CD4-positive, alpha-beta T cell (primary cell): ENCODE data around the gene RAD51B. TPM values are rescaled to one million over a fixed set of nuclear protein-coding genes. Genes with fewer than 3 reads are reported as not detected.

Experiments used
- ATAC-seq: fragments of 200-7000 bp; cut with Tn5 transposase; one replicate; pipeline ENCODE4 v1.10.0; 2022; ENCODE audit warnings: mild to moderate bottlenecking; ENCODE audit not compliant: poor library complexity
- CTCF ChIA-PET: fragments of 350-600 bp; sonication (Branson Sonifier 250); formaldehyde crosslinking; loops from one replicate; lab custom pipeline; 2021; ENCODE audit warnings: antibody characterized with exemption, inconsistent platforms; lab: Charles Lee
- POLR2A ChIA-PET: fragments of 350-600 bp; sonication (Branson Sonifier 250); formaldehyde crosslinking; loops from one replicate; lab custom pipeline; 2021; ENCODE audit warnings: antibody characterized with exemption, inconsistent platforms; lab: Charles Lee
- DNase-seq, 14 experiments: peaks; one replicate each; pipeline ENCODE4 v3.0.0-alpha.2; 2013 to 2020; ENCODE audit warnings: mixed read lengths in 2 of 14
- H3K27ac ChIP-seq, 2 donors: one replicate each; pipeline versions ENCODE4 v1.5.1 to v1.7.0; 2013; ENCODE audit warnings: low read length in 2 of 2, low read depth in 1 of 2, mild to moderate bottlenecking in 1 of 2
- H3K27me3 ChIP-seq, 2 experiments: 1 replicate in 1 of 2; 2 replicates in 1 of 2; pipeline versions ENCODE4 v1.6.1 to v1.7.0; 2013; ENCODE audit warnings: low read length in 2 of 2, control low read depth in 1 of 2, mild to moderate bottlenecking in 1 of 2, moderate library complexity in 1 of 2; ENCODE audit not compliant: insufficient read depth in 2 of 2, control insufficient read depth in 1 of 2
- H3K36me3 ChIP-seq: one replicate; pipeline ENCODE4 v1.6.1; 2013; ENCODE audit warnings: low read length, control low read depth; ENCODE audit not compliant: insufficient read depth
- H3K4me1 ChIP-seq: one replicate; pipeline ENCODE4 v1.6.1; 2013; ENCODE audit warnings: low read length, control low read depth; ENCODE audit not compliant: insufficient read depth
- H3K4me3 ChIP-seq: one replicate; pipeline ENCODE4 v1.5.1; 2013; ENCODE audit warnings: mild to moderate bottlenecking, low read length, moderate library complexity
- H3K9me3 ChIP-seq, 2 experiments: 1 replicate in 1 of 2; 2 replicates in 1 of 2; pipeline versions ENCODE4 v1.6.1 to v1.7.0; 2013; ENCODE audit warnings: low read length in 2 of 2, mild to moderate bottlenecking in 2 of 2, control low read depth in 1 of 2, moderate library complexity in 1 of 2; ENCODE audit not compliant: control insufficient read depth in 1 of 2, insufficient read depth in 1 of 2
- H3K27ac Mint-ChIP-seq: one replicate; pipeline ENCODE4 v1.8.0; 2020; ENCODE audit warnings: mixed read lengths
- H3K27me3 Mint-ChIP-seq: one replicate; pipeline ENCODE4 v1.8.0; 2021; ENCODE audit warnings: mixed read lengths
- H3K36me3 Mint-ChIP-seq: one replicate; pipeline ENCODE4 v1.8.0; 2021; ENCODE audit warnings: low read depth, mixed read lengths
- H3K4me1 Mint-ChIP-seq: one replicate; pipeline ENCODE4 v1.8.0; 2021; ENCODE audit warnings: low read depth, mixed read lengths
- H3K4me3 Mint-ChIP-seq: one replicate; pipeline ENCODE4 v1.8.0; 2020; ENCODE audit warnings: mild to moderate bottlenecking, mixed read lengths
- H3K9me3 Mint-ChIP-seq: one replicate; pipeline ENCODE4 v1.8.0; 2020; ENCODE audit warnings: mixed read lengths
- CTCF ChIP-seq: fragments of 200-600 bp; IDR thresholded peaks from one replicate; pipeline ENCODE4 v1.8.0; 2022; ENCODE audit warnings: antibody characterized with exemption, mild to moderate bottlenecking
- intact Hi-C, 2 experiments: fragments of 100-400 bp; cut with DNase I in 1 of 2; cut with micrococcal nuclease in 1 of 2; formaldehyde crosslinking; loops; one replicate each; pipeline versions ENCODE4 v1.15.1 to v1.9.0; 2023 to 2025; cut with DNase I, micrococcal nuclease
- total RNA-seq, 174 experiments: library from RNA in 2 of 174; stranded (reverse) in 2 of 174; gene quantifications; one replicate each; pipeline ENCODE4 v1.2.3 and lab custom pipeline; 2021 to 2026

RAD51B gene
- total RNA-seq, 2 experiments from 2014 or later, result 18.4 to 20.0 TPM

DNA sequence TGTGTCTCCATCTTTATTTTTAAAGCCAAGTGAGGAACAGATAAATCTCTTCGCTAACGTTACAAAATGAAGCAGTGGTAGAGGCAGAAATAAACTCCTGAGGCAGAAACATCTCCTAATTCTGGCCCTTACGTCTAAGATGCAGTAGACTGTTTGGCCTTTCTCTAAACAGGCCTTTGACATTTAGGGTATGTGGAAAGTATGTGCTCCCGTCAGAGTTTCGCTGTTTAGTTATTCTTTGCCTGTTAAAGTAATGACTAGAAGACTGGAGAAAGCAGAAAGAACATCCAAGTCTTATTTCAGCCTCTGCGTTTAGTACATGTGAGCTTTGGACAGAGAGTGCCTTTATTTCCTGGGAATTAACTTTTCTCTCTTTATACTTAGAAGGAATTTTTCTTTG, 216.6 kb downstream of the RAD51B start:
- peaks cover 5% of the 10 kb centered on the region for H3K4me1 Mint-ChIP-seq
- intact Hi-C loops, result no loop called here
- no peaks in the 10 kb centered on the region for H3K27me3 Mint-ChIP-seq
- POLR2A ChIA-PET, result no interaction called here
- H3K36me3 ChIP-seq, result no peaks in the 10 kb centered on the region
- H3K9me3 ChIP-seq, result no peaks in the 10 kb centered on the region
- no peak overlapping the region for H3K27ac Mint-ChIP-seq
- no peaks in the 10 kb centered on the region for H3K27me3 ChIP-seq
- no peak overlapping the region for H3K27ac ChIP-seq
- no peaks in the 10 kb centered on the region for H3K36me3 Mint-ChIP-seq
- H3K4me1 ChIP-seq, result no peaks in the 10 kb centered on the region
- no peak overlapping the region for H3K4me3 ChIP-seq
- no peak for ATAC-seq
- peaks cover under 1% of the 10 kb centered on the region for H3K9me3 Mint-ChIP-seq
- no peak overlapping the region for H3K4me3 Mint-ChIP-seq
- DNase-seq, result no peak
- CTCF ChIA-PET, result no interaction called here
- TF ChIP-seq CTCF, result no peak

DNA sequence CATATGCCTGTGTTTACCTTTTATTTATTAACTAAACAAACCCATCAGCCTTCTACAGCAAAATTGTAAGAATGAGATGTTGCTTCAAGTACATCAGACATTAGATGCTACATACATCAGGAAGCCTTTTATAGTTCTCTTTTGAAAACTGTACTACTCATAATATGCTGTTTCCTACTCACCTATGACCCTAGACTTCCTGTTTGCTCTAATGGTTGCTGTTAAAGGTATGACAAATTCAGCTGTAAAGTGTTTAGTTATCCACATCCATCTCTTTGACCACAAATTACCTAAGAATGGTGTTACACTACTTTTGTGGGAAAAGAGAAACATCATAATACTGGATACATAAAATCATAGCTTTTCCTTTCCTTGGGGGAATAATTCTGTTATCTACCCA, 220.0 kb downstream of the RAD51B start:
- H3K4me3 Mint-ChIP-seq, result no peak overlapping the region
- Histone ChIP-seq H3K36me3 (no peaks in the 10 kb centered on the region), H3K4me1 (no peaks in the 10 kb centered on the region), H3K9me3 (no peaks in the 10 kb centered on the region), H3K27ac (no peak overlapping the region), H3K27me3 (no peaks in the 10 kb centered on the region), H3K4me3 (no peak overlapping the region)
- ChIA-PET CTCF (no interaction called here), POLR2A (no interaction called here)
- peaks cover 5% of the 10 kb centered on the region for H3K4me1 Mint-ChIP-seq
- no peaks in the 10 kb centered on the region for H3K36me3 Mint-ChIP-seq
- intact Hi-C loops, result no loop called here
- TF ChIP-seq CTCF, result no peak
- H3K9me3 Mint-ChIP-seq, result no peaks in the 10 kb centered on the region
- no peak overlapping the region for H3K27ac Mint-ChIP-seq
- H3K27me3 Mint-ChIP-seq, result no peaks in the 10 kb centered on the region
- DNase-seq (no peak), ATAC-seq (no peak)

DNA sequence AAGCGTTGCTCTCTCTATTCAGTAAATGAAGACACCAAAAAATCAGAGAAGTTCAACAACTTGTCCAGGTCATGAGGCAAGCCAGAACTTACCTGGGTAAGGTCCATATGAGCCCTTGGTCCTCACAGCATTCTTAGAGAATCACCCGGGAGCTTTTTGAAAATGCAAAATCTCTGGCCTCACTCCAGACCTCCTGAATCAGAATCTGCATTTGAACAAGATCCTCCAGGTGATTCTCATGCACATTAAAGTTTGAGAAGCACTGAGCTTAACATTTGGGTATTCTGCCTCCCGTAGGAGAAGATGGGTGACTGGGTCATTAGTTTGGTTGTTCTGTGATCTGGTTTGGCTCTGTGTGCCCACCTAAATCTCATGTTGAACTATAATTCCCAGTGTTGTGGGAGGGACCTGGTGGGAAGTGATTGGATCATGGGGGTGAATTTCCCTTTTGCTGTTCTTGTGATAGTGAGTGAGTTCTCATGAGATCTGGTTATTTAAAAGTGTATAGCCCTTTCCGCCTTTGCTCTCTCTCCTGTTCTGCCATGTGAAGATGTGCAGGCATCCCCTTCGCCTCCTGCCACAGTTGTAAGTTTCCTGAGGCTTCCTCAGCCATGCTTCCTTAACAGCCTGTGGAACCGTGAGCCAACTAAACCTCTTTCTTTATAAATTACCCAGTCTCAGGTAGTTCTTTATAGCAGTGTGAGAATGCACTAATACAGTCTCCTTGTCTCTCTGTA, 221.2 kb downstream of the RAD51B start:
- H3K27ac ChIP-seq, result no peak overlapping the region
- H3K36me3 Mint-ChIP-seq, result no peaks in the 10 kb centered on the region
- H3K4me1 Mint-ChIP-seq, result peaks cover 5% of the 10 kb centered on the region
- no peaks in the 10 kb centered on the region for H3K9me3 ChIP-seq
- TF ChIP-seq CTCF, result no peak
- CTCF ChIA-PET, result no interaction called here
- intact Hi-C loops, result no loop called here
- DNase-seq (no peak), ATAC-seq (no peak)
- POLR2A ChIA-PET, result interaction anchor here (0.7 kb wide), 1 partner anchor 16 kb away, joined by 4 read pairs; no protein-coding TSS in a partner anchor
- H3K4me3 Mint-ChIP-seq, result no peak overlapping the region
- no peaks in the 10 kb centered on the region for H3K27me3 Mint-ChIP-seq
- H3K27ac Mint-ChIP-seq, result no peak overlapping the region
- H3K36me3 ChIP-seq, result no peaks in the 10 kb centered on the region
- no peak overlapping the region for H3K4me3 ChIP-seq
- H3K9me3 Mint-ChIP-seq, result no peaks in the 10 kb centered on the region
- no peaks in the 10 kb centered on the region for H3K4me1 ChIP-seq
- no peaks in the 10 kb centered on the region for H3K27me3 ChIP-seq
